Measurements from ENCODE around the gene INPP4A.

DNA sequence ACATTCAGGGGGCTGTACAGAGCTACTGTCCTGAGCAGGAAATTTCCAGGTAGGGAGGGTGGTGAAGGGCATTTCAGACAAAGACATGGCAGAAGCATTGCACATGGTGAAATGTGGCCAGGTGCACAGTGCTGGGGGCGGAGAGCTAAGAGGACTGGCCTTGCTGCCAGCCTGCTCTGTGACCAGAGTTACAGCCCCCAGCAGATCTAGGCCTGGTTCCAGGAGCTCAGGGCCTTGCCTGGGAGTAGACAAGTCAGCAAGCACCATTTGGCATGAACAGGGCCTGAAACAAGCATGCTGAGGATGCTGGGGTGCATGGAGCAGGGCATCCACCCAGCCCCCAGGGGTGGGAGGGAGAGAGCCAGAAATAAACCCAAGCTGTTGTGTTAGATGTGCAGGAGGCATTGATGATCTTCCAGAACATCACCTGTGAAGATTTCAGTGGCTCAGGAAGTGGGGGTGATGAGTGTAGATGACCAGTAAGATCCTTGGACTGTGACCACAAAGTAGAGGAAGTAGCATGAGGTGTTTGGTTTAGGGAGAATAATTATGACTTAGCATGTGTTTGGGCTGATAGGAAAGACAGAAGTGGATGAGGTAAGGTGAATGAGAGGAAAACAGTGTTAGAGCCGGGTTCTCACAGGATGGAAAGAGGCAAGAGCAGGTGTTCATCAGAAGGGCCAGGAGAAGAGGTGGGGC, 102.6 kb downstream of the INPP4A start:
- TF ChIP-seq TCF12 (IDR thresholded peaks at IDR 0.05) = no peak
- TF ChIP-seq, protein P1, sequence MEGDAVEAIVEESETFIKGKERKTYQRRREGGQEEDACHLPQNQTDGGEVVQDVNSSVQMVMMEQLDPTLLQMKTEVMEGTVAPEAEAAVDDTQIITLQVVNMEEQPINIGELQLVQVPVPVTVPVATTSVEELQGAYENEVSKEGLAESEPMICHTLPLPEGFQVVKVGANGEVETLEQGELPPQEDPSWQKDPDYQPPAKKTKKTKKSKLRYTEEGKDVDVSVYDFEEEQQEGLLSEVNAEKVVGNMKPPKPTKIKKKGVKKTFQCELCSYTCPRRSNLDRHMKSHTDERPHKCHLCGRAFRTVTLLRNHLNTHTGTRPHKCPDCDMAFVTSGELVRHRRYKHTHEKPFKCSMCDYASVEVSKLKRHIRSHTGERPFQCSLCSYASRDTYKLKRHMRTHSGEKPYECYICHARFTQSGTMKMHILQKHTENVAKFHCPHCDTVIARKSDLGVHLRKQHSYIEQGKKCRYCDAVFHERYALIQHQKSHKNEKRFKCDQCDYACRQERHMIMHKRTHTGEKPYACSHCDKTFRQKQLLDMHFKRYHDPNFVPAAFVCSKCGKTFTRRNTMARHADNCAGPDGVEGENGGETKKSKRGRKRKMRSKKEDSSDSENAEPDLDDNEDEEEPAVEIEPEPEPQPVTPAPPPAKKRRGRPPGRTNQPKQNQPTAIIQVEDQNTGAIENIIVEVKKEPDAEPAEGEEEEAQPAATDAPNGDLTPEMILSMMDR (IDR thresholded peaks at IDR 0.05) = no peak
- no peak for TF ChIP-seq NFIC (IDR thresholded peaks at IDR 0.05; ENCODE audit: borderline replicate concordance)
- TF ChIP-seq REST (IDR thresholded peaks at IDR 0.05; ENCODE audit: low read depth, low read length) = no peak
- TF ChIP-seq POLR2AphosphoS5 (IDR thresholded peaks at IDR 0.05; ENCODE audit: low read depth, low read length) = no peak
- no peak for TF ChIP-seq FOSL2 (IDR thresholded peaks at IDR 0.05; ENCODE audit: borderline replicate concordance, low read depth)
- TF ChIP-seq EP300 (IDR thresholded peaks at IDR 0.05; ENCODE audit: borderline replicate concordance in 1 of 2, low read depth in 1 of 2, low read length in 1 of 2) = no peak
- no peak for TF ChIP-seq RFX5 (IDR thresholded peaks at IDR 0.05; ENCODE audit: low read length)
- no peak for TF ChIP-seq ELF1 (IDR thresholded peaks at IDR 0.05)
- TF ChIP-seq TAF1 (IDR thresholded peaks at IDR 0.05; ENCODE audit: borderline replicate concordance, low read depth, low read length) = no peak
- TF ChIP-seq, protein P2, sequence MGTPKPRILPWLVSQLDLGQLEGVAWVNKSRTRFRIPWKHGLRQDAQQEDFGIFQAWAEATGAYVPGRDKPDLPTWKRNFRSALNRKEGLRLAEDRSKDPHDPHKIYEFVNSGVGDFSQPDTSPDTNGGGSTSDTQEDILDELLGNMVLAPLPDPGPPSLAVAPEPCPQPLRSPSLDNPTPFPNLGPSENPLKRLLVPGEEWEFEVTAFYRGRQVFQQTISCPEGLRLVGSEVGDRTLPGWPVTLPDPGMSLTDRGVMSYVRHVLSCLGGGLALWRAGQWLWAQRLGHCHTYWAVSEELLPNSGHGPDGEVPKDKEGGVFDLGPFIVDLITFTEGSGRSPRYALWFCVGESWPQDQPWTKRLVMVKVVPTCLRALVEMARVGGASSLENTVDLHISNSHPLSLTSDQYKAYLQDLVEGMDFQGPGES (IDR thresholded peaks at IDR 0.05; ENCODE audit: low read depth, low read length) = no peak

Measured in SK-N-SH (cell line).